Mucosa of descending colon (tissue), 3 donors: ENCODE data around the gene MUC2. TPM values are rescaled to one million over a fixed set of nuclear protein-coding genes. Genes with fewer than 3 reads are reported as not detected.
A peak's percentile ranks its signal among the peaks of the same experiment; 100 is the strongest.
"Not testable (repeated sequence)": the region's sequence is repeated elsewhere in the genome, so short reads cannot be mapped to it uniquely, and the experiment has no call there.

ENCODE experiments used
- ATAC-seq: fragments of 200-7000 bp; cut with Tn5 transposase; one replicate; pipeline ENCODE4 v1.9.1; 2020; ENCODE audit warnings: mild to moderate bottlenecking, moderate library complexity
- DNase-seq, 3 donors: peaks; one replicate each; pipeline ENCODE4 v3.0.0-alpha.2; 2020
- H3K36me3 ChIP-seq: fragments of 200-600 bp; one replicate; pipeline ENCODE4 v1.8.0; 2021; ENCODE audit warnings: low read depth, mild to moderate bottlenecking
- H3K4me1 ChIP-seq: fragments of 200-600 bp; one replicate; pipeline ENCODE4 v1.8.0; 2021; ENCODE audit warnings: low read depth, mild to moderate bottlenecking
- H3K4me3 ChIP-seq: fragments of 200-600 bp; one replicate; pipeline ENCODE4 v1.8.0; 2021; ENCODE audit warnings: mild to moderate bottlenecking
- H3K9me3 ChIP-seq: fragments of 200-600 bp; one replicate; pipeline ENCODE4 v1.8.0; 2021; ENCODE audit warnings: mild to moderate bottlenecking
- intact Hi-C, 2 donors: fragments of 100-400 bp; cut with DNase I in 1 of 2; cut with micrococcal nuclease in 1 of 2; formaldehyde crosslinking; loops; one replicate each; pipeline versions ENCODE4 v1.11.0 to v1.11.1; 2022; cut with DNase I, micrococcal nuclease
- total RNA-seq, 3 donors: library from RNA; stranded (reverse); fragmentation: NEBNext Ultra II Directional in 2 of 3; extraction: Animal tissue kit (Norgen Biotek cat#: 25700) in 2 of 3; gene quantifications; one replicate each; pipeline versions ENCODE4 v1.2.1 to v1.2.4, GENCODE V29; 2021 to 2023
- TF ChIP-seq, protein P1 (sequence below): fragments of 200-600 bp; IDR thresholded peaks from one replicate; pipeline ENCODE4 v1.8.0; 2022; ENCODE audit warnings: antibody characterized with exemption, mild to moderate bottlenecking
- donor health status: DM: no; HTN: no; CAD: no; lungs with moderate emphysema.
- donor health status: DM: no; HTN: no; CAD: no.
- donor health status: DM: no; HTN: yes; CAD: no.

MUC2 gene
- total RNA-seq, 3 donors from 2014 or later, result 379 to 1,246 (median 1,109) TPM

GRCh38 chr11:1111545-1112212 is 37.0 kb downstream of the MUC2 start:
- peak in 2 of 3 donors; percentile 5 to 31 for DNase-seq
- intact Hi-C loops, result loop anchor here in 1 of 2 donors (10.0 kb wide), 1 partner anchor 403 kb away; no protein-coding TSS in a partner anchor
- H3K9me3 ChIP-seq, result no peaks in the 10 kb centered on the region
- no peaks in the 10 kb centered on the region for H3K4me1 ChIP-seq
- TF ChIP-seq, protein P1, sequence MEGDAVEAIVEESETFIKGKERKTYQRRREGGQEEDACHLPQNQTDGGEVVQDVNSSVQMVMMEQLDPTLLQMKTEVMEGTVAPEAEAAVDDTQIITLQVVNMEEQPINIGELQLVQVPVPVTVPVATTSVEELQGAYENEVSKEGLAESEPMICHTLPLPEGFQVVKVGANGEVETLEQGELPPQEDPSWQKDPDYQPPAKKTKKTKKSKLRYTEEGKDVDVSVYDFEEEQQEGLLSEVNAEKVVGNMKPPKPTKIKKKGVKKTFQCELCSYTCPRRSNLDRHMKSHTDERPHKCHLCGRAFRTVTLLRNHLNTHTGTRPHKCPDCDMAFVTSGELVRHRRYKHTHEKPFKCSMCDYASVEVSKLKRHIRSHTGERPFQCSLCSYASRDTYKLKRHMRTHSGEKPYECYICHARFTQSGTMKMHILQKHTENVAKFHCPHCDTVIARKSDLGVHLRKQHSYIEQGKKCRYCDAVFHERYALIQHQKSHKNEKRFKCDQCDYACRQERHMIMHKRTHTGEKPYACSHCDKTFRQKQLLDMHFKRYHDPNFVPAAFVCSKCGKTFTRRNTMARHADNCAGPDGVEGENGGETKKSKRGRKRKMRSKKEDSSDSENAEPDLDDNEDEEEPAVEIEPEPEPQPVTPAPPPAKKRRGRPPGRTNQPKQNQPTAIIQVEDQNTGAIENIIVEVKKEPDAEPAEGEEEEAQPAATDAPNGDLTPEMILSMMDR, result no peak
- H3K4me3 ChIP-seq, result no peak overlapping the region
- peak; percentile 5 for ATAC-seq
- no peaks in the 10 kb centered on the region for H3K36me3 ChIP-seq

DNA sequence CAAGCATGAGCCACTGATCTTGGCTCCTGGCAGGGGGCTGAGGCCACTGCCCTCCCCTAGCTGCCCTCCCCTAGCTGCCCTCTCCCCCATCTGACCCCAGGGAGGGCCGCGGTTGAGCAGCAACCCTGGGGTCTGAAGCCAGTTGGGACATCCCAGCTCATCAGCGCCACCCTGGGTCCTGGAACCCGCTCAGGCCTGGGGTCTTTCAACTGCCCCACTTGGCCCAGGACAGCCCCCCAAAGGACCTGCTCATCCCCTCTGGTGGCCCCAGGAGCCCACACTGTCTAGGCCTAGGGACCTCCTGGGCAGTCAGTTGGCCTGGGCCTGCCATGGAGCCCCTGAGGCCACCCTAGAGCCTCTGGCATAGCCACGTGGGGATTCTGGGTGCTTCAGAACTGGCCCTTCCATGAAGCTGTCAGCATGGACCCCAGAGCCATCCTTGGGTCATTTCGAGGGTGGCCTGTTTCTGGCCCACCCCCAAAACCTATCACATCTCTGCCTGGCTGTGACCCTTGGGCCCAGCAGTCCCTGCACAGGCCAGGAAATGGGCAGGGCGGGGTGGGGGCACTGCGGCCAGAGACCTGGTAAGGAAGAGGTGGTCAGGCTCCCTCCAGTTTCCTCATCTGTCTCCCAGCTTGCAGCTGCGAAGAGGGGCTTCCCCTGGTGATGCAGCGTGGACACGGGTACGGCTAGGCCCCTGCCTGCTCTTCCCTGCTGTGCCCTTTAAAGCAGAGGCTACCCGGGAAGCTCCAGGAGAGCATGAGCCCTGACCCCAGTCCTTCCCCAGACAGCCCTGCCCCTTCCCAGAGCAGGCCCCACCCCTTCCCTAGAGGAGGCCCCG is 37.9 kb downstream of the MUC2 start:
- DNase-seq (peak; percentile 12 to 53 (median 50)), ATAC-seq (peak; percentile 28)
- Histone ChIP-seq H3K4me1 (no peaks in the 10 kb centered on the region), H3K9me3 (no peaks in the 10 kb centered on the region), H3K36me3 (no peaks in the 10 kb centered on the region), H3K4me3 (no peak overlapping the region)
- intact Hi-C loops, result loop anchor here in 1 of 2 donors (10.0 kb wide), 1 partner anchor 402 kb away; no protein-coding TSS in a partner anchor
- TF ChIP-seq, protein P1, result no peak

DNA sequence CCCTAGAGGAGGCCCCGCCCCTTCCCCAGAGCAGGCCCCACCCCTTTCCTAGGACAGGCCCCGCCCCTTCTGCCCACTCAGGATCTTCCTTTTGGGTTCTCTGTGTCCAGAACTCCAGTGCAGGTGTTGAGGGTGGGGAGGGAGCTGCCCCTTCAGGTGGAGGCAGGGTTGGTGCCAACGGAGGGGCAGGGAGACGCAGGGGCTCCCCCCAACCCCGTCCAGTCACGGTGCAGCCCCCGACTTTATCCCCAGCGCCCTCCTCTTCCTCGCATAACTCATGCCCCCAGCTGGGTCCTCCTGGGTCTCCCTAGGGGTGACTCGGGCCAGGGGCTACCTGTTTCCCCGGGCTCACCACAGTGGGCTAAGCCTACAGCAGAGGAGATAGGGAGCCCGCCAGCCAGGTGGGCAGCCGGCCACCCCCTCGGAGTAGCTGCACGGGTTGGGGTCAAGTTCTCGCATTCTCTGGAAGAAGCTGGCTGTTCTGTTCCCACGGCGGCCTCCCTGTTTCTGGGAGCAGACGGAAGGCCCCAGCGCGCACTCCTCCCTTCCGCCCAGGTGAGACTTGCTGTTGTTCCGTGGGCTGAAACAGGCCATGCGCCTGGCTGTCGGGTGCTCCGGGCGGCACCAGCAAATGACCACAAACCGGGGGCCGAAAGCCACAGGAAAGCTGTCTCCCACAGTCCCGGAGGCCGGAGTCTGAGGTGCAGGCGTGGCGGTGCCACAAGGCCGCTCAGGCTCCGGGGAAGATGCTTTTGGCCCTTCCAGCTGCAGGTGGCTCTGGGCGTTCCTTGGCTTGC is 38.9 kb downstream of the MUC2 start:
- H3K9me3 ChIP-seq, result no peaks in the 10 kb centered on the region
- TF ChIP-seq, protein P1, result no peak
- H3K4me1 ChIP-seq, result no peaks in the 10 kb centered on the region
- DNase-seq (peak; percentile 14 to 50 (median 31)), ATAC-seq (no peak)
- intact Hi-C loops, result loop anchor here in 1 of 2 donors (10.0 kb wide), 1 partner anchor 401 kb away; no protein-coding TSS in a partner anchor
- no peak overlapping the region for H3K4me3 ChIP-seq
- no peaks in the 10 kb centered on the region for H3K36me3 ChIP-seq

DNA sequence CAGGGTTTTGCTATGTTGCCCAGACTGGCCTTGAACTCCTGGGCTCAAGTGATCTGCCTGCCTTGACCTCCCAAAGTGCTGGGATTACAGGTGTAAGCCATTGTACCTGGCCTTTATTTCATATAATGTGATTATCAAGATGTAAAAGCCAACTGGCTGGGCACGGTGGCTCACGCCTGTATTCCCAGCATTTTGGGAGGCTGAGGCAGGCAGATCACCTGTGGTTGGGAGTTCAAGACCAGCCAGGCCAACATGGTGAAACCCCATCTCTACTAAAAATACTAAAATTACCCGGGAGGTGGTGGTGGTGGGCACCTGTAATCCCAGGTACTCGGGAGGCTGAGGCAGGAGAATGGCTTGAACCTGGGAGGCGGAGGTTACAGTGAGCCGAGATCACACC is 40.6 kb downstream of the MUC2 start:
- intact Hi-C loops, result loop anchor here in 1 of 2 donors (10.0 kb wide), 1 partner anchor 400 kb away; no protein-coding TSS in a partner anchor
- DNase-seq, result peak in 1 of 3 donors; percentile 15
- not testable (repeated sequence) for H3K36me3 ChIP-seq, H3K4me1 ChIP-seq, H3K9me3 ChIP-seq, ATAC-seq, H3K4me3 ChIP-seq

DNA sequence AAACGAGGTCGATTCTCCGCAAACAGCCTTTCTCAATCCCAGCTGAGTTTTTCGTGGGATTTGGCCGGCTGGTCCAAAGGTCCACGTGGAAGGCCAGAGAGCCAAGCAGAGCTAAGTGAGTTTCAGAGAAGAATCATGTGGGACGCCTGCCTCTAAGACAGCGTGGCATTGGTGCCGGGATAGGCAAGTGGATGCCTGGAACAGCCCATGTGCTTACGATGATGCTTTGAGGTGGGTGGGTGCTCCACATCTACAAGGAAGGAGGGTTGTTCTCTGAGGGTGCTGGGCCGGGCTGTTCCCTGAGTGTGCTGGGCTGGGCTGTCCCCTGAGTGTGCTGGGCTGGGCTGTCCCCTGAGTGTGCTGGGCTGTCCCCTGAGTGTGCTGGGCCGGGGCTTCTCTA is 41.4 kb downstream of the MUC2 start:
- no peaks in the 10 kb centered on the region for H3K36me3 ChIP-seq
- DNase-seq (peak in 1 of 3 donors; percentile 13), ATAC-seq (no peak)
- H3K4me3 ChIP-seq, result no peak overlapping the region
- no peaks in the 10 kb centered on the region for H3K9me3 ChIP-seq
- no peaks in the 10 kb centered on the region for H3K4me1 ChIP-seq
- TF ChIP-seq, protein P1, result no peak
- intact Hi-C loops, result loop anchor here in 1 of 2 donors (10.0 kb wide), 1 partner anchor 399 kb away; no protein-coding TSS in a partner anchor
